Smooth muscle cell (in vitro differentiated cells): ENCODE results near the gene ITGB7. TPM values are rescaled to one million over a fixed set of nuclear protein-coding genes. Genes with fewer than 3 reads are reported as not detected.

Experiments
- DNase-seq: peaks from one replicate; lab custom pipeline; 2025; ENCODE audit not compliant: unreplicated experiment; lab: John Stamatoyannopoulos, UW
- H2AFZ ChIP-seq: fragments of 200-600 bp; sonication (generic); 2 replicates; pipeline ENCODE4 v1.6.0; 2016; ENCODE audit warnings: antibody characterized with exemption, low read depth, mild to moderate bottlenecking
- H3F3A ChIP-seq: fragments of 200-600 bp; sonication (generic); 2 replicates; pipeline ENCODE4 v1.6.0; 2017; ENCODE audit warnings: antibody characterized with exemption, low read depth
- H3K27ac ChIP-seq: fragments of 200-600 bp; sonication (generic); 2 replicates; pipeline ENCODE4 v1.5.1; 2016; ENCODE audit warnings: low read depth, mild to moderate bottlenecking
- H3K27me3 ChIP-seq: fragments of 200-600 bp; sonication (generic); 2 replicates; pipeline ENCODE4 v1.6.1; 2016; ENCODE audit warnings: low read depth, mild to moderate bottlenecking
- H3K36me3 ChIP-seq: fragments of 200-600 bp; sonication (generic); 2 replicates; pipeline ENCODE4 v1.5.1; 2016; ENCODE audit warnings: low read depth
- H3K4me1 ChIP-seq: fragments of 200-600 bp; sonication (generic); 2 replicates; pipeline ENCODE4 v1.5.1; 2016; ENCODE audit warnings: low read depth
- H3K4me2 ChIP-seq: fragments of 200-600 bp; sonication (generic); 2 replicates; pipeline ENCODE4 v1.6.0; 2016; ENCODE audit warnings: mild to moderate bottlenecking
- H3K4me3 ChIP-seq: fragments of 200-600 bp; sonication (generic); 2 replicates; pipeline ENCODE4 v1.5.1; 2016; ENCODE audit warnings: mild to moderate bottlenecking
- H3K79me2 ChIP-seq: fragments of 200-600 bp; sonication (generic); 2 replicates; pipeline ENCODE4 v1.6.0; 2016; ENCODE audit warnings: low read depth, mild to moderate bottlenecking
- H3K9ac ChIP-seq: fragments of 200-600 bp; sonication (generic); 2 replicates; pipeline ENCODE4 v1.6.0; 2016; ENCODE audit warnings: low read depth
- H3K9me3 ChIP-seq: fragments of 200-600 bp; sonication (generic); replicated peaks from 2 replicates; pipeline ENCODE4 v1.5.1; 2016; ENCODE audit warnings: low read depth
- H4K20me1 ChIP-seq: fragments of 200-600 bp; sonication (generic); 2 replicates; pipeline ENCODE4 v1.6.0; 2016; ENCODE audit warnings: low read depth
- WGBS: methylation state at CpG from one replicate; pipeline ENCODE4 v1.1.7; 2016; ENCODE audit warnings: low lambda C conversion rate; 5-methylcytosine and 5-hydroxymethylcytosine counted together
- polyA plus RNA-seq: library from polyadenylated mRNA; unstranded; fragments of >200 nt; fragmentation: Nextera tagmentation; extraction: Ambion mirVana; gene quantifications from 2 replicates; pipeline ENCODE4 v1.2.1, GENCODE V29; 2016
- total RNA-seq: library from RNA; depleted of rRNA; stranded (reverse); fragments of >200 nt; gene quantifications from 2 replicates; pipeline ENCODE4 v1.2.3, GENCODE V29; 2014
- TF ChIP-seq, protein P1 (sequence below): fragments of 200-600 bp; sonication (generic); IDR thresholded peaks from 2 replicates; pipeline ENCODE4 v1.5.1; 2017; ENCODE audit warnings: borderline replicate concordance, mild to moderate bottlenecking, antibody characterized with exemption; ENCODE audit not compliant: insufficient read depth, poor library complexity, severe bottlenecking

ITGB7 gene
- total and polyA plus RNA-seq, 2 experiments from 2014 or later, result 5.8 TPM; not detected in 1

GRCh38 chr12:53217931-53218307 lies 10.9 kb upstream of the ITGB7 start:
- DNase-seq, result no peak
- peak overlapping the region; percentile 88 for H3K4me2 ChIP-seq
- WGBS, result 37% methylated on average over 3 of the region's 3 CpGs
- TF ChIP-seq, protein P1, sequence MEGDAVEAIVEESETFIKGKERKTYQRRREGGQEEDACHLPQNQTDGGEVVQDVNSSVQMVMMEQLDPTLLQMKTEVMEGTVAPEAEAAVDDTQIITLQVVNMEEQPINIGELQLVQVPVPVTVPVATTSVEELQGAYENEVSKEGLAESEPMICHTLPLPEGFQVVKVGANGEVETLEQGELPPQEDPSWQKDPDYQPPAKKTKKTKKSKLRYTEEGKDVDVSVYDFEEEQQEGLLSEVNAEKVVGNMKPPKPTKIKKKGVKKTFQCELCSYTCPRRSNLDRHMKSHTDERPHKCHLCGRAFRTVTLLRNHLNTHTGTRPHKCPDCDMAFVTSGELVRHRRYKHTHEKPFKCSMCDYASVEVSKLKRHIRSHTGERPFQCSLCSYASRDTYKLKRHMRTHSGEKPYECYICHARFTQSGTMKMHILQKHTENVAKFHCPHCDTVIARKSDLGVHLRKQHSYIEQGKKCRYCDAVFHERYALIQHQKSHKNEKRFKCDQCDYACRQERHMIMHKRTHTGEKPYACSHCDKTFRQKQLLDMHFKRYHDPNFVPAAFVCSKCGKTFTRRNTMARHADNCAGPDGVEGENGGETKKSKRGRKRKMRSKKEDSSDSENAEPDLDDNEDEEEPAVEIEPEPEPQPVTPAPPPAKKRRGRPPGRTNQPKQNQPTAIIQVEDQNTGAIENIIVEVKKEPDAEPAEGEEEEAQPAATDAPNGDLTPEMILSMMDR, result no peak
- H3K27me3 ChIP-seq, result no peaks in the 10 kb centered on the region
- no peak overlapping the region for H3K9ac ChIP-seq
- peak overlapping the region; percentile 61 for H3K4me3 ChIP-seq
- H2AFZ ChIP-seq, result no peak overlapping the region
- peaks cover 28% of the 10 kb centered on the region for H3K4me1 ChIP-seq
- peaks cover 39% of the 10 kb centered on the region for H4K20me1 ChIP-seq
- H3K27ac ChIP-seq, result no peak overlapping the region
- peaks cover 4% of the 10 kb centered on the region for H3K79me2 ChIP-seq
- H3K9me3 ChIP-seq, result no peaks in the 10 kb centered on the region
- peaks cover 3% of the 10 kb centered on the region for H3F3A ChIP-seq
- no peaks in the 10 kb centered on the region for H3K36me3 ChIP-seq

DNA sequence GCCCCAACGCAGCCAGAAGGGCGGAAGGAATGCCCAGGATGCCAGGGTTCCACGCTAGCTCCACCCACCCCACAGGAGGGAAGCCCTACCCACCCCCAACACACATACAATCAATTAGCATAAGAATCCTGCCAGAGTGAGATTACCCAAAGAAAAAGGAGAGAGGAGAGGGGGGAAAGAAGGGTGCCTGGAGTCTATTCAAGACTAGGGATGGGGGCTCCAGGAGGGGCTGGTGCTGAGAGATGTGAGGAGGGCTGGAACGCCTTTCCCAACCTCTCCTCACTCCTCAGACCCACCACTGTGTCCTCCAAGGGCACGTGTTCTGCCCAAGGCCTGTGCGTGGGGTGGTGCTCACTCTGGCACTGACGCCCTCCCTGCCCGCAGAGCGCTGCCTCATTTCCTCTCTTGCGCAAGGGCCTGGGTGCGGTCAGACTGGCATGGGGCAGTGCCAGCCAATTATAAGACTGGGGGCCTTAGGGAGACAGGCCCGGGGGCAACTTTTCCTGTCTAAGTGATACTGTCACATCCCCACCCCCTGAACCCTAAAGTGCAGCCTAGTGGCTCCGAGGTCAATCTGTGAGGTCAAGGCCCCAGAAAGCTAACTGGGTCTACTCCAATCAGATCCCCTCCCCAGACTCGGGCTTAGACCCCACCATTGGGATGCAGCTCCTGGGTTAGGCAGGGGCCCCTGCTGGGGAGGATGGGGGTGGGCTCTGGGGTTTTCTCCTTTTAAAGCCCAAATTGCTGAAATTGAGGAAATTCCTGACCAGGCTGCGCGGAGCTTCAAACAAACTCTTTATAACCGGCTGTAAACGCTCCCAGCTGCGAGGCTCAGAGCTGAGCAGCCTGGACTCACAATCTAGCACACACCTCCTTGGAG lies 10.2 kb upstream of the ITGB7 start:
- Histone ChIP-seq H3K9ac (no peak overlapping the region), H3K27me3 (no peaks in the 10 kb centered on the region), H3K4me1 (peaks cover 21% of the 10 kb centered on the region), H3K4me2 (peak overlapping the region; percentile 88), H3K36me3 (no peaks in the 10 kb centered on the region), H2AFZ (no peak overlapping the region), H4K20me1 (peaks cover 39% of the 10 kb centered on the region), H3K9me3 (no peaks in the 10 kb centered on the region), H3F3A (peaks cover 3% of the 10 kb centered on the region), H3K79me2 (peaks cover 4% of the 10 kb centered on the region), H3K27ac (no peak overlapping the region), H3K4me3 (peak overlapping the region; percentile 61)
- 46% methylated on average over 19 of the region's 19 CpGs for WGBS
- TF ChIP-seq, protein P1, result no peak
- DNase-seq, result no peak

GRCh38 chr12:53215497-53215896 lies 8.4 kb upstream of the ITGB7 start:
- peaks cover 2% of the 10 kb centered on the region for H3F3A ChIP-seq
- H3K4me2 ChIP-seq, result no peak overlapping the region
- H3K27ac ChIP-seq, result no peak overlapping the region
- no peak for DNase-seq
- 91% methylated on average over 8 of the region's 8 CpGs for WGBS
- peaks cover 39% of the 10 kb centered on the region for H4K20me1 ChIP-seq
- H3K4me1 ChIP-seq, result peaks cover 16% of the 10 kb centered on the region
- no peaks in the 10 kb centered on the region for H3K36me3 ChIP-seq
- H3K79me2 ChIP-seq, result peaks cover 4% of the 10 kb centered on the region
- H3K9ac ChIP-seq, result no peak overlapping the region
- TF ChIP-seq, protein P1, result no peak
- no peaks in the 10 kb centered on the region for H3K9me3 ChIP-seq
- no peaks in the 10 kb centered on the region for H3K27me3 ChIP-seq
- H2AFZ ChIP-seq, result no peak overlapping the region
- no peak overlapping the region for H3K4me3 ChIP-seq
